SK-N-SH (cell line): ENCODE measurements around the gene CCNA2. TPM values are rescaled to one million over a fixed set of nuclear protein-coding genes. Genes with fewer than 3 reads are reported as not detected.

ENCODE experiments used
- CTCF ChIA-PET: fragments of 300-600, 350-600 bp; formaldehyde crosslinking; extraction: SDS; loops from one replicate; lab custom pipeline; 2021; lab: Yijun Ruan, JAX
- POLR2A ChIA-PET: fragments of 350-600 bp; sonication (Branson Sonifier 250); formaldehyde crosslinking; extraction: SDS; loops from one replicate; lab custom pipeline; 2020; ENCODE audit warnings: antibody characterized with exemption, inconsistent platforms; lab: Yijun Ruan, JAX
- DNase-seq: peaks from one replicate; pipeline ENCODE4 v3.0.0; 2012
- H2AFZ ChIP-seq: fragments of 200-600 bp; sonication (generic); 2 replicates; pipeline ENCODE4 v1.8.1; 2016; ENCODE audit warnings: antibody characterized with exemption, mild to moderate bottlenecking, low read depth
- H3F3A ChIP-seq: fragments of 200-600 bp; sonication (generic); replicated peaks from 2 replicates; pipeline ENCODE3; 2016; ENCODE audit warnings: antibody characterized with exemption, mild to moderate bottlenecking; ENCODE audit not compliant: insufficient read depth
- H3K27ac ChIP-seq, 2 experiments: fragments of 200-500 bp in 1 of 2; fragments of 200-600 bp in 1 of 2; sonication (Bioruptor generic) in 1 of 2; sonication (generic), shearing (Covaris generic) in 1 of 2; 2 replicates each; pipeline versions ENCODE4 v1.5.1 to v1.6.1; 2014 to 2016; ENCODE audit warnings: low read depth in 2 of 2, inconsistent platforms in 1 of 2, low read length in 1 of 2, mild to moderate bottlenecking in 1 of 2, mixed read lengths in 1 of 2
- H3K27me3 ChIP-seq: fragments of 200-600 bp; sonication (generic), shearing (Covaris generic); 2 replicates; pipeline ENCODE4 v1.6.1; 2016; ENCODE audit warnings: mixed run types; ENCODE audit not compliant: insufficient read depth
- H3K36me3 ChIP-seq, 2 experiments: fragments of 200-500 bp in 1 of 2; fragments of 200-600 bp in 1 of 2; sonication (Bioruptor generic) in 1 of 2; sonication (generic) in 1 of 2; replicated peaks in 1 of 2; 2 replicates each; pipeline versions ENCODE3 to v1.5.1; 2014 to 2016; ENCODE audit warnings: low read length in 1 of 2, mild to moderate bottlenecking in 1 of 2; ENCODE audit not compliant: insufficient read depth in 2 of 2, control insufficient read depth in 1 of 2
- H3K4me1 ChIP-seq, 2 experiments: fragments of 200-500 bp in 1 of 2; fragments of 200-600 bp in 1 of 2; sonication (Bioruptor generic) in 1 of 2; sonication (generic), shearing (Covaris generic) in 1 of 2; 2 replicates each; pipeline versions ENCODE4 v1.5.1 to v1.6.1; 2014 to 2016; ENCODE audit warnings: low read depth in 1 of 2, low read length in 1 of 2, mixed run types in 1 of 2; ENCODE audit not compliant: insufficient read depth in 2 of 2, control insufficient read depth in 1 of 2
- H3K4me2 ChIP-seq: fragments of 200-600 bp; sonication (generic), shearing (Covaris generic); 2 replicates; pipeline ENCODE4 v1.6.1; 2017; ENCODE audit warnings: mixed run types
- H3K4me3 ChIP-seq, 2 experiments: fragments of 200-500 bp in 1 of 2; fragments of 200-600 bp in 1 of 2; sonication (Bioruptor generic) in 1 of 2; sonication (generic), shearing (Covaris generic) in 1 of 2; 2 replicates each; pipeline versions ENCODE4 v1.5.1 to v1.8.1; 2014 to 2016; ENCODE audit warnings: low read depth in 2 of 2, inconsistent platforms in 1 of 2, low read length in 1 of 2, mild to moderate bottlenecking in 1 of 2, mixed read lengths in 1 of 2, moderate library complexity in 1 of 2
- H3K79me2 ChIP-seq: fragments of 200-600 bp; sonication (generic); 2 replicates; pipeline ENCODE4 v1.8.1; 2017; ENCODE audit warnings: mild to moderate bottlenecking; ENCODE audit not compliant: insufficient read depth
- H3K9ac ChIP-seq: fragments of 200-600 bp; sonication (generic); 2 replicates; pipeline ENCODE4 v1.6.1; 2017; ENCODE audit warnings: mixed run types
- H3K9me2 ChIP-seq: fragments of 200-600 bp; sonication (generic); 2 replicates; pipeline ENCODE4 v1.6.1; 2017; ENCODE audit warnings: mixed run types
- H3K9me3 ChIP-seq: fragments of 200-600 bp; sonication (generic); 2 replicates; pipeline ENCODE4 v1.6.1; 2017; ENCODE audit warnings: mixed run types, mild to moderate bottlenecking, moderate library complexity
- H4K20me1 ChIP-seq: fragments of 200-600 bp; sonication (generic); 2 replicates; pipeline ENCODE4 v1.6.1; 2017; ENCODE audit warnings: mild to moderate bottlenecking, mixed run types; ENCODE audit not compliant: insufficient read depth
- CHD2 ChIP-seq: fragments of 150-350 bp; IDR thresholded peaks from 2 replicates; pipeline ENCODE4 v1.6.1; 2018; ENCODE audit warnings: low read length; ENCODE audit not compliant: partially characterized antibody
- ELF1 ChIP-seq: IDR thresholded peaks from 2 replicates; pipeline ENCODE4 v1.4.0; 2012
- EZH2phosphoT487 ChIP-seq: fragments of 200-600 bp; sonication (generic); IDR thresholded peaks from 2 replicates; pipeline ENCODE4 v1.6.1; 2017; ENCODE audit warnings: low read depth, mixed run types, mild to moderate bottlenecking, antibody characterized with exemption, moderate library complexity, borderline replicate concordance
- FOXJ3 ChIP-seq: sonication (generic); formaldehyde crosslinking; IDR thresholded peaks from 2 replicates; pipeline ENCODE4 v1.5.1; 2020; ENCODE audit warnings: mild to moderate bottlenecking, missing genetic modification reagents
- FOXM1 ChIP-seq: IDR thresholded peaks from 2 replicates; pipeline ENCODE4 v1.4.0; 2012; ENCODE audit warnings: low read depth, mild to moderate bottlenecking
- GABPA ChIP-seq: IDR thresholded peaks from 2 replicates; pipeline ENCODE4 v1.4.0; 2012; ENCODE audit warnings: low read depth, mild to moderate bottlenecking
- MAX ChIP-seq: IDR thresholded peaks from 2 replicates; pipeline ENCODE4 v1.4.0; 2012; ENCODE audit warnings: low read depth
- MXI1 ChIP-seq: IDR thresholded peaks from 2 replicates; pipeline ENCODE4 v1.6.1; 2012; ENCODE audit warnings: mild to moderate bottlenecking, low read depth, low read length, improper control_type of control experiment
- NFIC ChIP-seq: IDR thresholded peaks from 2 replicates; pipeline ENCODE4 v1.4.0; 2012; ENCODE audit warnings: borderline replicate concordance
- NRF1 ChIP-seq: IDR thresholded peaks from 2 replicates; pipeline ENCODE4 v1.6.1; 2012; ENCODE audit warnings: low read depth, mild to moderate bottlenecking, low read length
- PBX3 ChIP-seq: IDR thresholded peaks from 2 replicates; pipeline ENCODE4; 2012
- POLR2AphosphoS5 ChIP-seq: IDR thresholded peaks from 2 replicates; pipeline ENCODE4 v1.6.1; 2012; ENCODE audit warnings: low read depth, low read length
- RAD21 ChIP-seq: IDR thresholded peaks from 2 replicates; pipeline ENCODE4 v1.6.1; 2012; ENCODE audit warnings: mild to moderate bottlenecking, low read length
- RCOR1 ChIP-seq: fragments of 150-350 bp; IDR thresholded peaks from 2 replicates; pipeline ENCODE4 v1.6.1; 2017; ENCODE audit warnings: antibody characterized with exemption, low read length
- RFX5 ChIP-seq: IDR thresholded peaks from 2 replicates; pipeline ENCODE4 v1.6.1; 2012; ENCODE audit warnings: mild to moderate bottlenecking, improper control_type of control experiment, low read length
- RXRA ChIP-seq: IDR thresholded peaks from 2 replicates; pipeline ENCODE4 v1.4.0; 2012; ENCODE audit warnings: low read depth, mild to moderate bottlenecking, borderline replicate concordance
- SIN3A ChIP-seq: IDR thresholded peaks from 2 replicates; pipeline ENCODE4 v1.6.1; 2012; ENCODE audit warnings: low read depth, mild to moderate bottlenecking, low read length, moderate library complexity, borderline replicate concordance
- TAF1 ChIP-seq: IDR thresholded peaks from 2 replicates; pipeline ENCODE4 v1.6.1; 2012; ENCODE audit warnings: low read depth, mild to moderate bottlenecking, low read length, moderate library complexity, borderline replicate concordance
- TCF12 ChIP-seq: IDR thresholded peaks from 2 replicates; pipeline ENCODE4 v1.4.0; 2012
- USF1 ChIP-seq: IDR thresholded peaks from 2 replicates; pipeline ENCODE4 v1.4.0; 2012; ENCODE audit warnings: low read depth, borderline replicate concordance
- YY1 ChIP-seq: IDR thresholded peaks from 2 replicates; pipeline ENCODE4 v1.4.0; 2012; ENCODE audit warnings: low read depth, mild to moderate bottlenecking
- WGBS: methylation state at CpG from one replicate; pipeline ENCODE4 v1.1.6; 2017; ENCODE audit warnings: low lambda C conversion rate; 5-methylcytosine and 5-hydroxymethylcytosine counted together
- polyA plus RNA-seq, 3 experiments: library from polyadenylated mRNA; depleted of rRNA; stranded (reverse); fragments of >200 nt; gene quantifications; 2 replicates each; pipeline ENCODE4 v1.2.3, GENCODE V29; 2012
- TF ChIP-seq, protein P1 (sequence below): IDR thresholded peaks from 2 replicates; pipeline ENCODE4 v1.6.1; 2012; ENCODE audit warnings: mild to moderate bottlenecking, low read depth, low read length, moderate library complexity
- TF ChIP-seq, protein P2 (sequence below): fragments of 200-600 bp; sonication (generic); IDR thresholded peaks from 2 replicates; pipeline ENCODE4 v1.6.1; 2017; ENCODE audit warnings: antibody characterized with exemption, mild to moderate bottlenecking, moderate library complexity
- TF ChIP-seq, protein P3 (sequence below): fragments of 150-350 bp; IDR thresholded peaks from 2 replicates; pipeline ENCODE4 v1.6.1; 2016; ENCODE audit warnings: mild to moderate bottlenecking, low read depth, low read length

CCNA2 gene
- polyA plus RNA-seq, 1 of the 3 experiments (the other 2 are of a cell fraction), result 23.8 TPM

GRCh38 chr4:121800961-121801714 is 22.5 kb downstream of the CCNA2 start, which contains the start of gene EXOSC9:
TSS of gene EXOSC9 (plus strand) at chr4:121801323. CDS start at chr4:121801425, 102 bp downstream.
- Histone ChIP-seq H3K36me3 (peaks cover 25 to 42% of the 10 kb centered on the region in 2 experiments), H3F3A (peaks cover 6% of the 10 kb centered on the region), H3K79me2 (peaks cover 49% of the 10 kb centered on the region), H3K27me3 (no peaks in the 10 kb centered on the region), H4K20me1 (no peaks in the 10 kb centered on the region), H3K4me3 (peak within 1 kb of the TSS; percentile 88 to 94), H3K4me1 (peaks cover 7% of the 10 kb centered on the region in 2 experiments; a peak in 3 of 4 replicates), H3K27ac (peak within 1 kb of the TSS; percentile 90 to 95), H3K9ac (peak within 1 kb of the TSS; percentile 91), H3K9me2 (no peaks in the 10 kb centered on the region), H3K9me3 (no peaks in the 10 kb centered on the region), H2AFZ (peak within 1 kb of the TSS; percentile 91), H3K4me2 (peak within 1 kb of the TSS; percentile 88)
- POLR2A ChIA-PET, result interaction anchor here (0.6 to 1.8 kb wide), 6 partner anchors 18 to 104 kb away, joined by 3 to 9 read pairs (median 4); partner anchors contain the start of genes ANXA5, BBS7 and CCNA2
- TF ChIP-seq MXI1, result peak; percentile 72
- TF ChIP-seq, protein P1, sequence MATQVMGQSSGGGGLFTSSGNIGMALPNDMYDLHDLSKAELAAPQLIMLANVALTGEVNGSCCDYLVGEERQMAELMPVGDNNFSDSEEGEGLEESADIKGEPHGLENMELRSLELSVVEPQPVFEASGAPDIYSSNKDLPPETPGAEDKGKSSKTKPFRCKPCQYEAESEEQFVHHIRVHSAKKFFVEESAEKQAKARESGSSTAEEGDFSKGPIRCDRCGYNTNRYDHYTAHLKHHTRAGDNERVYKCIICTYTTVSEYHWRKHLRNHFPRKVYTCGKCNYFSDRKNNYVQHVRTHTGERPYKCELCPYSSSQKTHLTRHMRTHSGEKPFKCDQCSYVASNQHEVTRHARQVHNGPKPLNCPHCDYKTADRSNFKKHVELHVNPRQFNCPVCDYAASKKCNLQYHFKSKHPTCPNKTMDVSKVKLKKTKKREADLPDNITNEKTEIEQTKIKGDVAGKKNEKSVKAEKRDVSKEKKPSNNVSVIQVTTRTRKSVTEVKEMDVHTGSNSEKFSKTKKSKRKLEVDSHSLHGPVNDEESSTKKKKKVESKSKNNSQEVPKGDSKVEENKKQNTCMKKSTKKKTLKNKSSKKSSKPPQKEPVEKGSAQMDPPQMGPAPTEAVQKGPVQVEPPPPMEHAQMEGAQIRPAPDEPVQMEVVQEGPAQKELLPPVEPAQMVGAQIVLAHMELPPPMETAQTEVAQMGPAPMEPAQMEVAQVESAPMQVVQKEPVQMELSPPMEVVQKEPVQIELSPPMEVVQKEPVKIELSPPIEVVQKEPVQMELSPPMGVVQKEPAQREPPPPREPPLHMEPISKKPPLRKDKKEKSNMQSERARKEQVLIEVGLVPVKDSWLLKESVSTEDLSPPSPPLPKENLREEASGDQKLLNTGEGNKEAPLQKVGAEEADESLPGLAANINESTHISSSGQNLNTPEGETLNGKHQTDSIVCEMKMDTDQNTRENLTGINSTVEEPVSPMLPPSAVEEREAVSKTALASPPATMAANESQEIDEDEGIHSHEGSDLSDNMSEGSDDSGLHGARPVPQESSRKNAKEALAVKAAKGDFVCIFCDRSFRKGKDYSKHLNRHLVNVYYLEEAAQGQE, result 0 out of 2 replicates have a peak, but pooled peaks have one; percentile 7
- TF ChIP-seq NFIC, result peak; percentile 9; the same call in 1 of the 2 replicates
- TF ChIP-seq, protein P2, sequence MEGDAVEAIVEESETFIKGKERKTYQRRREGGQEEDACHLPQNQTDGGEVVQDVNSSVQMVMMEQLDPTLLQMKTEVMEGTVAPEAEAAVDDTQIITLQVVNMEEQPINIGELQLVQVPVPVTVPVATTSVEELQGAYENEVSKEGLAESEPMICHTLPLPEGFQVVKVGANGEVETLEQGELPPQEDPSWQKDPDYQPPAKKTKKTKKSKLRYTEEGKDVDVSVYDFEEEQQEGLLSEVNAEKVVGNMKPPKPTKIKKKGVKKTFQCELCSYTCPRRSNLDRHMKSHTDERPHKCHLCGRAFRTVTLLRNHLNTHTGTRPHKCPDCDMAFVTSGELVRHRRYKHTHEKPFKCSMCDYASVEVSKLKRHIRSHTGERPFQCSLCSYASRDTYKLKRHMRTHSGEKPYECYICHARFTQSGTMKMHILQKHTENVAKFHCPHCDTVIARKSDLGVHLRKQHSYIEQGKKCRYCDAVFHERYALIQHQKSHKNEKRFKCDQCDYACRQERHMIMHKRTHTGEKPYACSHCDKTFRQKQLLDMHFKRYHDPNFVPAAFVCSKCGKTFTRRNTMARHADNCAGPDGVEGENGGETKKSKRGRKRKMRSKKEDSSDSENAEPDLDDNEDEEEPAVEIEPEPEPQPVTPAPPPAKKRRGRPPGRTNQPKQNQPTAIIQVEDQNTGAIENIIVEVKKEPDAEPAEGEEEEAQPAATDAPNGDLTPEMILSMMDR, result no peak
- TF ChIP-seq SIN3A, result peak; percentile 81; the same call in 1 of the 2 replicates
- TF ChIP-seq RXRA, result no peak
- TF ChIP-seq GABPA, result peak; percentile 29; the same call in 1 of the 2 replicates
- TF ChIP-seq, protein P3, sequence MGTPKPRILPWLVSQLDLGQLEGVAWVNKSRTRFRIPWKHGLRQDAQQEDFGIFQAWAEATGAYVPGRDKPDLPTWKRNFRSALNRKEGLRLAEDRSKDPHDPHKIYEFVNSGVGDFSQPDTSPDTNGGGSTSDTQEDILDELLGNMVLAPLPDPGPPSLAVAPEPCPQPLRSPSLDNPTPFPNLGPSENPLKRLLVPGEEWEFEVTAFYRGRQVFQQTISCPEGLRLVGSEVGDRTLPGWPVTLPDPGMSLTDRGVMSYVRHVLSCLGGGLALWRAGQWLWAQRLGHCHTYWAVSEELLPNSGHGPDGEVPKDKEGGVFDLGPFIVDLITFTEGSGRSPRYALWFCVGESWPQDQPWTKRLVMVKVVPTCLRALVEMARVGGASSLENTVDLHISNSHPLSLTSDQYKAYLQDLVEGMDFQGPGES, result no peak
- no peak for TF ChIP-seq RAD21
- no peak for TF ChIP-seq USF1
- TF ChIP-seq YY1, result peak; percentile 82
- TF ChIP-seq ELF1, result peak; percentile 91
- peak; percentile 75; the same call in 1 of the 2 replicates for TF ChIP-seq MAX
- TF ChIP-seq FOXM1, result no peak
- peak; percentile 73 for TF ChIP-seq NRF1
- no peak for TF ChIP-seq EZH2phosphoT487
- no peak for TF ChIP-seq PBX3
- no peak for TF ChIP-seq RFX5
- TF ChIP-seq TCF12, result 0 out of 2 replicates have a peak, but pooled peaks have one; percentile 16
- no peak for TF ChIP-seq FOXJ3 (CRISPR knock-in tag)
- peak; percentile 95 for TF ChIP-seq POLR2AphosphoS5
- no peak for TF ChIP-seq RCOR1
- TF ChIP-seq CHD2, result peak; percentile 70
- peak; percentile 77 for TF ChIP-seq TAF1
- under 1% methylated on average over 39 of the region's 48 CpGs for WGBS
- CTCF ChIA-PET, result interaction anchor here (0.9 kb wide), 1 partner anchor 10 kb away, joined by 4 read pairs; no protein-coding TSS in a partner anchor
- DNase-seq, result peak; percentile 83
